B cell (primary cell): ENCODE measurements around the gene SDK1. TPM values are rescaled to one million over a fixed set of nuclear protein-coding genes. Genes with fewer than 3 reads are reported as not detected.

Experiments
- ATAC-seq: fragments of 200-7000 bp; cut with Tn5 transposase; one replicate; pipeline ENCODE4 v1.10.0; 2021; ENCODE audit warnings: low read depth, mild to moderate bottlenecking, moderate number of reproducible peaks, moderate library complexity
- CTCF ChIA-PET: fragments of 350-600 bp; sonication (Branson Sonifier 250); formaldehyde crosslinking; loops from one replicate; lab custom pipeline; 2021; ENCODE audit warnings: antibody characterized with exemption, inconsistent platforms; lab: Charles Lee
- POLR2A ChIA-PET: fragments of 350-600 bp; sonication (Branson Sonifier 250); formaldehyde crosslinking; loops from one replicate; lab custom pipeline; 2021; ENCODE audit warnings: antibody characterized with exemption; lab: Charles Lee
- DNase-seq: peaks from one replicate; pipeline ENCODE4 v3.0.0; 2013
- H2AFZ ChIP-seq: 2 replicates; pipeline ENCODE4 v1.6.1; 2012; ENCODE audit warnings: mild to moderate bottlenecking, low read depth, low read length; ENCODE audit not compliant: insufficient read depth, poor library complexity, severe bottlenecking
- H3K27ac ChIP-seq, 2 donors: 1 replicate in 1 of 2; 2 replicates in 1 of 2; pipeline ENCODE4 v1.5.1; 2012 to 2013; ENCODE audit warnings: low read length in 2 of 2, mild to moderate bottlenecking in 2 of 2, moderate library complexity in 1 of 2
- H3K27me3 ChIP-seq, 4 experiments: fragments of 200-600 bp in 1 of 4; sonication (generic) in 1 of 4; replicated peaks in 1 of 4; 1 replicate in 2 of 4; 2 replicates in 2 of 4; pipeline versions ENCODE4 v1.6.1 to v1.7.0; 2013 to 2016; ENCODE audit warnings: low read length in 3 of 4, mild to moderate bottlenecking in 2 of 4, mixed read lengths in 1 of 4, moderate library complexity in 1 of 4; ENCODE audit not compliant: insufficient read depth in 4 of 4, control insufficient read depth in 3 of 4; ENCODE audit errors: control extremely low read depth in 1 of 4
- H3K36me3 ChIP-seq, 2 experiments: replicated peaks in 1 of 2; 1 replicate in 1 of 2; 2 replicates in 1 of 2; pipeline versions ENCODE4 v1.6.1 to v1.7.1; 2013; ENCODE audit warnings: low read length in 1 of 2; ENCODE audit not compliant: insufficient read depth in 2 of 2, control insufficient read depth in 1 of 2; ENCODE audit errors: control extremely low read depth in 1 of 2, extremely low read depth in 1 of 2
- H3K4me1 ChIP-seq, 2 donors: fragments of 200-600 bp in 1 of 2; sonication (generic) in 1 of 2; 1 replicate in 1 of 2; 2 replicates in 1 of 2; pipeline versions ENCODE4 v1.5.1 to v1.6.1; 2013 to 2017; ENCODE audit warnings: low read length in 2 of 2; ENCODE audit not compliant: control insufficient read depth in 2 of 2, insufficient read depth in 2 of 2
- H3K4me2 ChIP-seq: replicated peaks from 2 replicates; pipeline ENCODE3; 2012; ENCODE audit warnings: mild to moderate bottlenecking, low read depth, low read length; ENCODE audit not compliant: poor library complexity, severe bottlenecking
- H3K4me3 ChIP-seq, 5 experiments: fragments of 200-600 bp in 1 of 5; sonication (generic) in 1 of 5; 1 replicate in 3 of 5; 2 replicates in 2 of 5; pipeline versions ENCODE4 v1.5.1 to v1.7.0; 2011 to 2016; ENCODE audit warnings: low read length in 4 of 5, mild to moderate bottlenecking in 4 of 5, low read depth in 2 of 5, control low read depth in 1 of 5, moderate library complexity in 1 of 5; ENCODE audit not compliant: insufficient read depth in 1 of 5; ENCODE audit errors: control extremely low read depth in 1 of 5, extremely low read depth in 1 of 5
- H3K79me2 ChIP-seq: fragments of 200-600 bp; sonication (generic); one replicate; pipeline ENCODE4 v1.6.0; 2016; ENCODE audit warnings: low read length; ENCODE audit not compliant: control insufficient read depth, insufficient read depth
- H3K9ac ChIP-seq: fragments of 200-600 bp; sonication (generic); 2 replicates; pipeline ENCODE4 v1.6.1; 2017; ENCODE audit warnings: mild to moderate bottlenecking, low read length, moderate library complexity
- H3K9me3 ChIP-seq, 3 donors: one replicate each; pipeline versions ENCODE4 v1.6.1 to v1.7.1; 2013; ENCODE audit warnings: low read length in 2 of 3; ENCODE audit not compliant: control insufficient read depth in 2 of 3, insufficient read depth in 1 of 3; ENCODE audit errors: control extremely low read depth in 1 of 3
- H4K20me1 ChIP-seq: 2 replicates; pipeline ENCODE4 v1.6.0; 2012; ENCODE audit warnings: mild to moderate bottlenecking, low read length; ENCODE audit not compliant: insufficient read depth, control insufficient read depth, poor library complexity, severe bottlenecking
- H3K27ac Mint-ChIP-seq: one replicate; pipeline ENCODE4 v1.8.0; 2021; ENCODE audit warnings: mixed read lengths
- H3K27me3 Mint-ChIP-seq: one replicate; pipeline ENCODE4 v1.8.0; 2021; ENCODE audit warnings: mixed read lengths
- H3K4me1 Mint-ChIP-seq: one replicate; pipeline ENCODE4 v1.8.0; 2021; ENCODE audit warnings: mixed read lengths
- H3K4me3 Mint-ChIP-seq: one replicate; pipeline ENCODE4 v1.8.0; 2021; ENCODE audit warnings: mixed read lengths
- H3K9me3 Mint-ChIP-seq: one replicate; pipeline ENCODE4 v1.8.0; 2022; ENCODE audit warnings: mixed read lengths; ENCODE audit not compliant: insufficient read depth
- CTCF ChIP-seq: fragments of 200-600 bp; IDR thresholded peaks from one replicate; pipeline ENCODE4 v1.8.0; 2022; ENCODE audit warnings: antibody characterized with exemption, mild to moderate bottlenecking
- EZH2 ChIP-seq: IDR thresholded peaks from 2 replicates; pipeline ENCODE4 v1.6.1; 2012; ENCODE audit warnings: borderline replicate concordance, low read depth, mild to moderate bottlenecking, moderate library complexity, low read length; ENCODE audit not compliant: insufficient read depth, poor library complexity, severe bottlenecking
- WGBS: methylation state at CpG from one replicate; pipeline ENCODE4 v1.1.5; 2013; ENCODE audit warnings: missing lambda C conversion rate; ENCODE audit not compliant: insufficient coverage; 5-methylcytosine and 5-hydroxymethylcytosine counted together
- intact Hi-C: fragments of 100-400 bp; cut with micrococcal nuclease; formaldehyde crosslinking; loops from one replicate; pipeline ENCODE4 v1.10.0; 2022
- polyA plus RNA-seq: library from polyadenylated mRNA; depleted of rRNA; stranded (reverse); fragments of >200 nt; gene quantifications from 2 replicates; pipeline ENCODE4 v1.2.3, GENCODE V29; 2012
- total RNA-seq, 2 donors: library from RNA; stranded (reverse); fragments of 120-200 nt in 1 of 2; gene quantifications; 1 replicate in 1 of 2; 2 replicates in 1 of 2; pipeline versions ENCODE4 v1.2.3 to v1.2.4, GENCODE V29; 2013 to 2022

SDK1 gene
- total and polyA plus RNA-seq, 2 donors (not counting 1 experiment from before 2014, with no cell fraction given): 0.73 to 2.0 TPM

GRCh38 chr7:3326246-3326645, 25.2 kb downstream of the SDK1 start:
- Histone ChIP-seq H3K9me3 (no peaks in the 10 kb centered on the region), H3K27me3 (peaks cover 0 to 18% (median 5%) of the 10 kb centered on the region in 4 experiments), H3K4me2 (no peak overlapping the region), H3K4me1 (no peaks in the 10 kb centered on the region), H3K9ac (no peak overlapping the region), H3K79me2 (no peaks in the 10 kb centered on the region), H3K4me3 (no peak overlapping the region), H3K27ac (no peak overlapping the region), H2AFZ (no peak overlapping the region), H4K20me1 (no peaks in the 10 kb centered on the region), H3K36me3 (no peaks in the 10 kb centered on the region)
- ATAC-seq (no peak), DNase-seq (no peak)
- Mint-ChIP-seq H3K27me3 (peaks cover 26% of the 10 kb centered on the region), H3K9me3 (no peaks in the 10 kb centered on the region), H3K27ac (no peak overlapping the region), H3K4me3 (no peak overlapping the region), H3K4me1 (no peaks in the 10 kb centered on the region)
- TF ChIP-seq EZH2: no peak
- ChIA-PET POLR2A (no interaction called here), CTCF (no interaction called here)
- intact Hi-C loops: no loop called here
- WGBS: no CpG with 5 or more reads among the region's 1 CpG

GRCh38 chr7:3327099-3327498, 26.0 kb downstream of the SDK1 start:
- H3K27me3 ChIP-seq: peaks cover 0 to 18% (median 5%) of the 10 kb centered on the region in 4 experiments
- H3K9me3 ChIP-seq: no peaks in the 10 kb centered on the region
- Mint-ChIP-seq H3K9me3 (no peaks in the 10 kb centered on the region), H3K27ac (no peak overlapping the region), H3K4me3 (no peak overlapping the region), H3K27me3 (peaks cover 27% of the 10 kb centered on the region), H3K4me1 (no peaks in the 10 kb centered on the region)
- no peaks in the 10 kb centered on the region for H3K36me3 ChIP-seq
- H3K4me2 ChIP-seq: no peak overlapping the region
- ChIA-PET CTCF (no interaction called here), POLR2A (no interaction called here)
- H3K4me3 ChIP-seq: no peak overlapping the region
- H4K20me1 ChIP-seq: no peaks in the 10 kb centered on the region
- H2AFZ ChIP-seq: no peak overlapping the region
- no peak overlapping the region for H3K9ac ChIP-seq
- no peak for TF ChIP-seq CTCF
- TF ChIP-seq EZH2: no peak
- 89% methylated on average over 1 of the region's 2 CpGs for WGBS
- intact Hi-C loops: no loop called here
- H3K79me2 ChIP-seq: no peaks in the 10 kb centered on the region
- no peak overlapping the region for H3K27ac ChIP-seq
- ATAC-seq: no peak
- H3K4me1 ChIP-seq: no peaks in the 10 kb centered on the region
- no peak for DNase-seq
